ENCODE data around the gene ECI1. TPM values are rescaled to one million over a fixed set of nuclear protein-coding genes. Genes with fewer than 3 reads are reported as not detected.
"Not testable (repeated sequence)": the region's sequence is repeated elsewhere in the genome, so short reads cannot be mapped to it uniquely, and the experiment has no call there.

ECI1 gene
- total RNA-seq, 3 donors from 2014 or later = 88.5 to 129 (median 95.5) TPM

DNA sequence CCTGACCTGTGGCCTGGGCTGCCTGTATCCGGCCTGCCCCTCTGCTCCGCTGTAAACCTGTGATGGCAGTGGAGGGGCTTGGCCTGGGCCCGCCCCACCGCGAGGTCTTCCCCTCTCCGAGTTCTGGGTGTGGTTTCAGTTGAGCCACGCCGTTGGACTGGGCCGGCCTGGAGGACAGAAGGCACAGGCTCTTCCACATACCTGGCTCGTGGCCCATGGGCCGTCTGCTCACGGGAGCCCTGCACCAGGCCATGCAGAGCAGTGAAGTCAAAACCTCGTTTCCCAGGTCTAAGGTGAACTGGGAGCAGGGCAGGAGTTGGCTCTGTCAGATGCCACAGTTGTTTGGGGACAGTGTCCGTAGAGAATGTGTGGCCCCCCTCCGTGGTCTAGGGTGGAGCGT lies 22.1 kb upstream of the ECI1 start:
- DNase-seq = peak in 1 of 3 donors; percentile 22
- H3K4me3 ChIP-seq = no peak overlapping the region
- intact Hi-C loops (cut with DNase I, micrococcal nuclease) = no loop called here

GRCh38 chr16:2271848-2272461 lies 20.6 kb upstream of the ECI1 start:
- intact Hi-C loops (cut with DNase I, micrococcal nuclease) = no loop called here
- peak in 2 of 3 donors; percentile 26 to 52 for DNase-seq
- no peaks in the 10 kb centered on the region for H3K9me3 ChIP-seq
- ATAC-seq = no peak
- H3K36me3 ChIP-seq (ENCODE audit: low read depth) = no peaks in the 10 kb centered on the region
- TF ChIP-seq, protein P1, sequence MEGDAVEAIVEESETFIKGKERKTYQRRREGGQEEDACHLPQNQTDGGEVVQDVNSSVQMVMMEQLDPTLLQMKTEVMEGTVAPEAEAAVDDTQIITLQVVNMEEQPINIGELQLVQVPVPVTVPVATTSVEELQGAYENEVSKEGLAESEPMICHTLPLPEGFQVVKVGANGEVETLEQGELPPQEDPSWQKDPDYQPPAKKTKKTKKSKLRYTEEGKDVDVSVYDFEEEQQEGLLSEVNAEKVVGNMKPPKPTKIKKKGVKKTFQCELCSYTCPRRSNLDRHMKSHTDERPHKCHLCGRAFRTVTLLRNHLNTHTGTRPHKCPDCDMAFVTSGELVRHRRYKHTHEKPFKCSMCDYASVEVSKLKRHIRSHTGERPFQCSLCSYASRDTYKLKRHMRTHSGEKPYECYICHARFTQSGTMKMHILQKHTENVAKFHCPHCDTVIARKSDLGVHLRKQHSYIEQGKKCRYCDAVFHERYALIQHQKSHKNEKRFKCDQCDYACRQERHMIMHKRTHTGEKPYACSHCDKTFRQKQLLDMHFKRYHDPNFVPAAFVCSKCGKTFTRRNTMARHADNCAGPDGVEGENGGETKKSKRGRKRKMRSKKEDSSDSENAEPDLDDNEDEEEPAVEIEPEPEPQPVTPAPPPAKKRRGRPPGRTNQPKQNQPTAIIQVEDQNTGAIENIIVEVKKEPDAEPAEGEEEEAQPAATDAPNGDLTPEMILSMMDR (IDR thresholded peaks at IDR 0.05) = no peak
- no peak overlapping the region for H3K4me3 ChIP-seq
- H3K4me1 ChIP-seq (ENCODE audit: low read depth) = peaks cover 10% of the 10 kb centered on the region

More for the DNA sequence above, 22.1 kb upstream of the ECI1 start:
- Histone ChIP-seq H3K9me3 (no peaks in the 10 kb centered on the region), H3K4me1 (ENCODE audit: low read depth) (peaks cover 9% of the 10 kb centered on the region), H3K36me3 (ENCODE audit: low read depth) (no peaks in the 10 kb centered on the region)
- no peak for ATAC-seq
- TF ChIP-seq, protein P1 (IDR thresholded peaks at IDR 0.05) = no peak

- Histone ChIP-seq H3K36me3 (ENCODE audit: low read depth) (no peaks in the 10 kb centered on the region), H3K4me3 (no peak overlapping the region), H3K9me3 (no peaks in the 10 kb centered on the region), H3K4me1 (ENCODE audit: low read depth) (peaks cover 17% of the 10 kb centered on the region)
- ATAC-seq (no peak), DNase-seq (peak in 1 of 3 donors; percentile 53)
- intact Hi-C loops (cut with DNase I, micrococcal nuclease) = no loop called here
- TF ChIP-seq, protein P1 (IDR thresholded peaks at IDR 0.05) = no peak
These were observed 19.4 kb upstream of the ECI1 start for GRCh38 chr16:2270588-2271470.

DNA sequence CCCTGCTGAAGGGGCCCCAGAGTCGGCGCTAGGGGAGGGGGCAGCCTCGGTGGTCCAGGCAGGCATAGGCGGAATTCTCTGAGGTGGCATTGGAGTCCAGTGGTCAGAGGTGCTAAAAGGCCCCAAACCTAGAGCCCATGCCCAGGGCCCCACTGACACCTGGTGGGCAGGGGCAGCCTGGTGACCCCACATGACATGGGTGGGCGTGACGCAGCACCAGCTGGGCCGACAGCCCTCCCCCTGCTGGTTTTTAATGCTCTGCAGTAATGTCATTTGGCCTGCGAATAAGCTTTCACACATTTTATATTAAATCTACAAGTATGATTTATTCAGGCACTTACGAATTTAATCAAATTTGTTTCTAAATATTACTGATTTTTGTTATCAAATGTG lies 18.7 kb upstream of the ECI1 start:
- H3K9me3 ChIP-seq = no peaks in the 10 kb centered on the region
- ATAC-seq = no peak
- H3K4me1 ChIP-seq (ENCODE audit: low read depth) = peaks cover 17% of the 10 kb centered on the region
- no peak overlapping the region for H3K4me3 ChIP-seq
- H3K36me3 ChIP-seq (ENCODE audit: low read depth) = no peaks in the 10 kb centered on the region
- peak in 1 of 3 donors; percentile 46 for DNase-seq
- intact Hi-C loops (cut with DNase I, micrococcal nuclease) = no loop called here
- TF ChIP-seq, protein P1 (IDR thresholded peaks at IDR 0.05) = no peak

DNA sequence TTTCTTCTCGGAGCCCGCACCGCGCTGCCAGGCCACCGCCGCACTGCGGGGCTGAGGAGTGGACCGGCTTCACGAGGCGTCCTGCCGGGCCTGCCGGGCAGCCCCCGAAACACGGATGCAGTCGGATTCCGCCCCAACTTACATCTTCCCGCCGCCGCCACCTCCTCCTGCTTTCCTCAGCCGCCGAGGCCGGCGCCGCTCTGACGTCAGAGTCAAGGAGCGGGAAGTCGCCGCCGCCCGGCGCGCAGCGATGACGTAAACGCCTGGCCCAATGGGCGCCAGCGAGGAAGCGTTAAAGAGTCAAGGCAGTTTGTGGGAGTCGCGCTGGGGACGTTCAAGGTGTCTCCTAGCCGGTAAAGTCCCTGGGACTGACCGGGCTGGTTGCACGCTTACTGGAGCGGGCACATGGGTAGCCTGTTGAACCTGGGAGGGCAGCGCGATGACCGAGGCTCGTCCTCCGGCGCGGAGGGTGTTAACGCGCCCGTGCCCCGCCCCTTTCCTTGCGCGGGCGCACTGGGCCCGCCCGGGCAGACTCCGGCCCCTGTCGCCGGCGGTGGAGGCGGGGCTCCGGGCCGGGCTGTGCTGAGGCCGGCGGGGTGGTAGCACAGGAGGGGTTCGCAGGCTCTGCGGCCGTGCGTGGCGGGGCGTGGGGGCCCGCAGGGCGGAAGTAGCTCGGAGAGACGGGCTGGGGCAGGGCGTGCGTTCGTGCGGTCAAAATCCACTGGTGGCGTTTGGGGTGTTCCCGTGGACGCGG lies 16.7 kb upstream of the ECI1 start, which contains the start of gene RNPS1:
RNPS1 (minus strand) TSS at position 214 of the 754 bp plus-strand sequence. CDS start 3,483 bp downstream, outside the sequence.
- no peaks in the 10 kb centered on the region for H3K9me3 ChIP-seq
- peak; percentile 98 for DNase-seq
- peak; percentile 95 for ATAC-seq
- no peaks in the 10 kb centered on the region for H3K36me3 ChIP-seq (ENCODE audit: low read depth)
- TF ChIP-seq, protein P1 (IDR thresholded peaks at IDR 0.05) = no peak
- peaks cover 17% of the 10 kb centered on the region for H3K4me1 ChIP-seq (ENCODE audit: low read depth)
- H3K4me3 ChIP-seq = peak within 1 kb of the TSS; percentile 75
- intact Hi-C loops (cut with DNase I, micrococcal nuclease) = no loop called here

GRCh38 chr16:2267505-2267912 lies 16.1 kb upstream of the ECI1 start:
- H3K36me3 ChIP-seq (ENCODE audit: low read depth); DNase-seq; intact Hi-C loops (cut with DNase I, micrococcal nuclease); H3K9me3 ChIP-seq: not testable (repeated sequence)
- peak; percentile 80 for ATAC-seq
- Histone ChIP-seq H3K4me3 (peak overlapping the region; percentile 75), H3K4me1 (ENCODE audit: low read depth) (peaks cover 17% of the 10 kb centered on the region)

GRCh38 chr16:2266887-2267286 lies 15.5 kb upstream of the ECI1 start:
- H3K36me3 ChIP-seq (ENCODE audit: low read depth); ATAC-seq; intact Hi-C loops (cut with DNase I, micrococcal nuclease); H3K4me3 ChIP-seq; H3K9me3 ChIP-seq: not testable (repeated sequence)
- DNase-seq = peak in 1 of 3 donors; percentile 15
- peaks cover 17% of the 10 kb centered on the region for H3K4me1 ChIP-seq (ENCODE audit: low read depth)

- H3K36me3 ChIP-seq (ENCODE audit: low read depth) = peaks cover 28% of the 10 kb centered on the region
- H3K4me1 ChIP-seq (ENCODE audit: low read depth); H3K9me3 ChIP-seq; H3K4me3 ChIP-seq; intact Hi-C loops (cut with DNase I, micrococcal nuclease); ATAC-seq: not testable (repeated sequence)
- peak in 2 of 3 donors; percentile 26 to 36 for DNase-seq
These were observed 11.6 kb upstream of the ECI1 start for GRCh38 chr16:2263026-2263425.

Data from mucosa of descending colon (tissue), 3 donors.